Natural killer cell (primary cell): ENCODE data around the gene PLXNB1. TPM values are rescaled to one million over a fixed set of nuclear protein-coding genes. Genes with fewer than 3 reads are reported as not detected.

Source experiments
- ATAC-seq, 3 donors: fragments of 150-1000 bp in 2 of 3; fragments of 200-7000 bp in 1 of 3; cut with Tn5 transposase; 1 replicate in 1 of 3; 2 replicates in 2 of 3; pipeline ENCODE4 v1.10.0; 2021; ENCODE audit warnings: mild to moderate bottlenecking in 2 of 3, moderate library complexity in 2 of 3
- DNase-seq, 2 donors: peaks; one replicate each; pipeline versions ENCODE4 v3.0.0 to v3.0.0-alpha.2; 2013 to 2021; ENCODE audit warnings: mixed read lengths in 1 of 2
- H3K27ac ChIP-seq: one replicate; pipeline ENCODE4 v1.5.1; 2013; ENCODE audit warnings: mild to moderate bottlenecking, low read length
- H3K27me3 ChIP-seq: one replicate; pipeline ENCODE4 v1.6.1; 2013; ENCODE audit warnings: low read length; ENCODE audit not compliant: control insufficient read depth, insufficient read depth
- H3K36me3 ChIP-seq: one replicate; pipeline ENCODE4 v1.6.1; 2013; ENCODE audit warnings: low read length; ENCODE audit not compliant: control insufficient read depth, insufficient read depth
- H3K4me1 ChIP-seq: one replicate; pipeline ENCODE4 v1.6.1; 2013; ENCODE audit warnings: low read length; ENCODE audit not compliant: control insufficient read depth, insufficient read depth
- H3K4me3 ChIP-seq: one replicate; pipeline ENCODE4 v1.5.1; 2013; ENCODE audit warnings: low read length
- H3K9me3 ChIP-seq: one replicate; pipeline ENCODE4 v1.6.1; 2013; ENCODE audit warnings: low read length; ENCODE audit not compliant: control insufficient read depth, insufficient read depth
- H3K27ac Mint-ChIP-seq, 2 donors: one replicate each; pipeline ENCODE4 v1.8.0; 2022; ENCODE audit warnings: mild to moderate bottlenecking in 2 of 2, mixed read lengths in 2 of 2, moderate library complexity in 1 of 2
- H3K27me3 Mint-ChIP-seq, 2 donors: one replicate each; pipeline ENCODE4 v1.8.0; 2022; ENCODE audit warnings: low read depth in 2 of 2, mixed read lengths in 2 of 2
- H3K36me3 Mint-ChIP-seq: one replicate; pipeline ENCODE4 v1.8.0; 2022; ENCODE audit warnings: mixed read lengths
- H3K4me1 Mint-ChIP-seq, 2 donors: one replicate each; pipeline ENCODE4 v1.8.0; 2022; ENCODE audit warnings: mixed read lengths in 2 of 2
- H3K4me3 Mint-ChIP-seq: one replicate; pipeline ENCODE4 v1.8.0; 2022; ENCODE audit warnings: mild to moderate bottlenecking, moderate library complexity, mixed read lengths
- H3K9me3 Mint-ChIP-seq, 2 donors: one replicate each; pipeline ENCODE4 v1.8.0; 2022; ENCODE audit warnings: mixed read lengths in 2 of 2
- WGBS: methylation state at CpG from one replicate; pipeline ENCODE4 v1.1.7; 2013; ENCODE audit warnings: missing lambda C conversion rate; ENCODE audit not compliant: insufficient coverage; 5-methylcytosine and 5-hydroxymethylcytosine counted together
- intact Hi-C: fragments of 100-400 bp; cut with micrococcal nuclease; formaldehyde crosslinking; loops from one replicate; pipeline ENCODE4 v1.14.2; 2022
- total RNA-seq, 4 donors: library from RNA; stranded (reverse); fragments of 120-200 nt in 1 of 4; gene quantifications; one replicate each; pipeline versions ENCODE4 v1.2.3 to v1.2.4, GENCODE V29; 2013 to 2022
- TF ChIP-seq, protein P1 (sequence below): fragments of 200-600 bp; IDR thresholded peaks from one replicate; pipeline ENCODE4 v1.8.0; 2022; ENCODE audit warnings: antibody characterized with exemption

PLXNB1 gene
- total RNA-seq, 3 donors from 2014 or later (not counting 1 experiment from before 2014, with no cell fraction given), result 4.3 to 5.0 (median 4.4) TPM

DNA sequence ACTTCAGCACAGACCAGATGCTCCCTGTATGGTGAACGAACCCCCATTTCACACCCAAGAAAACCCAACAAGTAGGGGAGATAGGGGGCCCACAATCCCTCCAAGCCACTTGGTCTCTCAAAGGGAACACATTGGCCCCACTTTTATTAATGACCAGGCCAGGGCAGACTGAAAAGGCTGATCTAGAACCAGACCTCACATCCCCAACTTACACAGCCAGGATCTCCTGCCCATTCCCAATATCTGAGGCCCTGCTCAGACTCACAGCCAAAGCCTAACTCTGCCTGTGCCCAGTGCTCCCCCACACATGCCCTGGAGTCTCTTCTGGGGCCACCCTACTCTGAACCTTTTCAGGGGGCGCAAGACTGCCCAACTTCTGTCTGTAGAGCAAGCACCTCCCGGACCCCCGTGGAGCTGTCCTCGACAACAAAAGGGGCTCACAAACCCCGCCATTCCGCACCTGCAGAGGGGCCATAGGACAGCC is 1.8 kb downstream of the PLXNB1 start:
- intact Hi-C loops, result no loop called here
- Histone ChIP-seq H3K4me3 (no peak overlapping the region), H3K27ac (no peak overlapping the region), H3K27me3 (no peaks in the 10 kb centered on the region), H3K9me3 (no peaks in the 10 kb centered on the region), H3K36me3 (peaks cover 8% of the 10 kb centered on the region), H3K4me1 (peaks cover 27% of the 10 kb centered on the region)
- no peak for ATAC-seq
- no peak for DNase-seq
- Mint-ChIP-seq H3K27me3 (peaks cover 0 to 5% of the 10 kb centered on the region in 2 donors), H3K4me1 (peaks cover 0 to 37% of the 10 kb centered on the region in 2 donors), H3K27ac (peak overlapping the region in 1 of 2 donors; percentile 27), H3K4me3 (peak overlapping the region; percentile 49), H3K9me3 (no peaks in the 10 kb centered on the region), H3K36me3 (no peaks in the 10 kb centered on the region)
- TF ChIP-seq, protein P1, sequence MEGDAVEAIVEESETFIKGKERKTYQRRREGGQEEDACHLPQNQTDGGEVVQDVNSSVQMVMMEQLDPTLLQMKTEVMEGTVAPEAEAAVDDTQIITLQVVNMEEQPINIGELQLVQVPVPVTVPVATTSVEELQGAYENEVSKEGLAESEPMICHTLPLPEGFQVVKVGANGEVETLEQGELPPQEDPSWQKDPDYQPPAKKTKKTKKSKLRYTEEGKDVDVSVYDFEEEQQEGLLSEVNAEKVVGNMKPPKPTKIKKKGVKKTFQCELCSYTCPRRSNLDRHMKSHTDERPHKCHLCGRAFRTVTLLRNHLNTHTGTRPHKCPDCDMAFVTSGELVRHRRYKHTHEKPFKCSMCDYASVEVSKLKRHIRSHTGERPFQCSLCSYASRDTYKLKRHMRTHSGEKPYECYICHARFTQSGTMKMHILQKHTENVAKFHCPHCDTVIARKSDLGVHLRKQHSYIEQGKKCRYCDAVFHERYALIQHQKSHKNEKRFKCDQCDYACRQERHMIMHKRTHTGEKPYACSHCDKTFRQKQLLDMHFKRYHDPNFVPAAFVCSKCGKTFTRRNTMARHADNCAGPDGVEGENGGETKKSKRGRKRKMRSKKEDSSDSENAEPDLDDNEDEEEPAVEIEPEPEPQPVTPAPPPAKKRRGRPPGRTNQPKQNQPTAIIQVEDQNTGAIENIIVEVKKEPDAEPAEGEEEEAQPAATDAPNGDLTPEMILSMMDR, result no peak
- 89% methylated on average over 7 of the region's 7 CpGs for WGBS

DNA sequence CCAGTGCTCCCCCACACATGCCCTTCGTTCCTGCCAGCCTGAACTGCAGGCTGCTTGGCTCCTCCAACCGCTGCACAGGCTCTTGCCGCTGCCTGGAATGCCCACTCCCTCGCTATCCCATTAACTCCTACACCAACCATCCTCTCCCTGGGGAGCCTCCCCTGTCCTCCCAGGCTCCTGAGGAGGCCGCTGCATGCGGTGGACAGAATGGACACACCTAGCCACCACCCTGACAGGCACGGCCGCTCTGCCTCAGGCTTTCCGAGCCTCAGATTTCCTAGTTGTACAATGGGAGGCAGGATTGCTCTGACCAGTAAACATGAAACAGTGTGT is 2.3 kb downstream of the PLXNB1 start:
- 98% methylated on average over 9 of the region's 9 CpGs for WGBS
- TF ChIP-seq, protein P1, result no peak
- no peak for ATAC-seq
- peaks cover 5% of the 10 kb centered on the region for H3K36me3 ChIP-seq
- no peak for DNase-seq
- H3K9me3 ChIP-seq, result no peaks in the 10 kb centered on the region
- H3K4me3 Mint-ChIP-seq, result peak overlapping the region; percentile 66
- no peaks in the 10 kb centered on the region for H3K9me3 Mint-ChIP-seq
- no peak overlapping the region for H3K4me3 ChIP-seq
- peaks cover 23% of the 10 kb centered on the region for H3K4me1 ChIP-seq
- H3K36me3 Mint-ChIP-seq, result no peaks in the 10 kb centered on the region
- intact Hi-C loops, result no loop called here
- H3K27ac ChIP-seq, result no peak overlapping the region
- H3K27me3 Mint-ChIP-seq, result peaks cover 0 to 5% of the 10 kb centered on the region in 2 donors
- peaks cover 0 to 37% of the 10 kb centered on the region in 2 donors for H3K4me1 Mint-ChIP-seq
- H3K27me3 ChIP-seq, result no peaks in the 10 kb centered on the region
- peak overlapping the region in 1 of 2 donors; percentile 27 for H3K27ac Mint-ChIP-seq

- H3K9me3 ChIP-seq, result no peaks in the 10 kb centered on the region
- peaks cover 18% of the 10 kb centered on the region for H3K4me1 ChIP-seq
- no peak for ATAC-seq
- H3K27ac ChIP-seq, result no peak overlapping the region
- Mint-ChIP-seq H3K4me3 (peak overlapping the region; percentile 66), H3K9me3 (no peaks in the 10 kb centered on the region), H3K4me1 (peaks cover 0 to 37% of the 10 kb centered on the region in 2 donors), H3K27me3 (peaks cover 0 to 5% of the 10 kb centered on the region in 2 donors), H3K36me3 (no peaks in the 10 kb centered on the region), H3K27ac (no peak overlapping the region)
- DNase-seq, result no peak
- TF ChIP-seq, protein P1, result no peak
- 93% methylated on average over 7 of the region's 8 CpGs for WGBS
- H3K4me3 ChIP-seq, result no peak overlapping the region
- intact Hi-C loops, result no loop called here
- no peaks in the 10 kb centered on the region for H3K27me3 ChIP-seq
- H3K36me3 ChIP-seq, result peaks cover under 1% of the 10 kb centered on the region
Observed at GRCh38 chr3:48426944-48427629, 2.8 kb downstream of the PLXNB1 start.
